C4-2B (cell line): Measurements from ENCODE around the gene ITGB1BP1.

Experiments used
- CTCF ChIP-seq: fragments of 450-650 bp; conservative IDR thresholded peaks from 2 replicates; pipeline ENCODE4 v1.5.1; 2017; ENCODE audit warnings: mild to moderate bottlenecking
- ZFX ChIP-seq: fragments of 450-650 bp; IDR thresholded peaks from 2 replicates; pipeline ENCODE4 v1.6.1; 2017

- TF ChIP-seq CTCF: no peak
- no peak for TF ChIP-seq ZFX
These were observed 569 bp upstream of the ITGB1BP1 start for GRCh38 chr2:9423922-9424272.
